ENCODE measurements around the gene TCF7.

Gene TCF7

DNA sequence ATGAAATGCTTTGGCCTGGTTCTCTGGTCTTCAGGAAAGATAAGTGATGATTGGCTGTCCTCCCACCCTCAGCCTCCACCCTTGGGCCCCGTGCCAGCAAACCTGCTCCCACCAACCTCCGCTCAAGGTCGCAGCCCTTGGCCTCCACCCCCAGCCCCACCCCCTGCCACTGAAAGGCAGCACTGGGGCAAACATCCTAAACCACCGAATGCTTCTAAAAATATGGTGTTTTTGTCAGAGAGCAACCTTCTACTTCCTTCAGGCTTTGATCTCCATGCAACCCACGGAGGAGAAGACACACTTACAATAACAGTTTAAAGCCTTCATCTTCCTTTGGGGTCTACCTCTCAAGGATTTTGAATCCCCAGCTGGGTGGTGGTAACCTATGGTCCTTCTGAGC is 24.0 kb upstream of the TCF7 start:
- DNase-seq (no peak), ATAC-seq (no peak)

DNA sequence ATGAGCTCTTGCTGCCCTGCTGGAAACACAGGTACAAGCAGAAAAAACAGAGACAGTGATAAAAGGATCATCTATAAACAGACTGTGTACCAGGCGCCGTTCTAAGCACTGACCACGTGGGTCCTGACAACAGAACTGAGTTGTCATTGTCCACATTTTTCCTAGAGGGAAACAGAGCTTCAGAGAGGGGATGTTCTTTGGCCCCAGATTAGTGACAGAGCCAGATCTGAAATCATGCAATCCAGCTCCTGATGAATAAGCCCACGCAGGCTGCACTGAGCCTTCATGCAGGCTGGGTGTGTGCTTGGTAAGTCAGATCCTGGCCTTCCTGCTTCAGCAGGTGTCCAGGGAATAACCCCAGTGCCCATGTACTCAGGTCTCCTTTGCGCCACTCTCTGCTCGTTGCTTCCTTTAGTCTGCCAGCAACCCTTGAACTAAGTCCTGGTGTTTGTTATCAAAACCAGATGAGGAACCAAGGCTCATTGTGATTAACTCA is 22.8 kb upstream of the TCF7 start:
- DNase-seq (no peak), ATAC-seq (no peak)

DNA sequence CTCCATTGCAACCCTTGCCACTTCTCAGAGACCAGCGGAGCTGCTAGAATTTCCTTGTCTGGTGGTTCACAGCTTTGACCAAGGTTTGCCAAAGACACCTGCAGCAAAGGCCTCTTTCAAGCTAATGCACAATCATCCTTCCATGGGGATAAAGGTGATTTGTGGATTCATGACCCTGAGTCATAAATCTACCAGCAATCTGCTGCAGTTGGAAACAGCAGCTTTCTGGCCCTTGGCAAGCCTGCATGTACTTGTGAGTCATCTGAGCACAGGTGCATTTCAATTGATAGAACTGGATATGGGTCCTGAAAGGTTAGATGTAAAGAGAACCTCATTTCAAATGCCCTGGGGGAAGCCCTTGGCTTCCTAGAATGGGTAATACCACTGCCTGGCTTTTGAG is 21.6 kb upstream of the TCF7 start:
- no peak for DNase-seq
- peak; percentile 48 for ATAC-seq

- ATAC-seq (no peak), DNase-seq (no peak)
These were observed 21.1 kb upstream of the TCF7 start for GRCh38 chr5:134093351-134093750.

- DNase-seq, result no peak
These were observed 19.2 kb upstream of the TCF7 start for GRCh38 chr5:134095293-134095692.

DNA sequence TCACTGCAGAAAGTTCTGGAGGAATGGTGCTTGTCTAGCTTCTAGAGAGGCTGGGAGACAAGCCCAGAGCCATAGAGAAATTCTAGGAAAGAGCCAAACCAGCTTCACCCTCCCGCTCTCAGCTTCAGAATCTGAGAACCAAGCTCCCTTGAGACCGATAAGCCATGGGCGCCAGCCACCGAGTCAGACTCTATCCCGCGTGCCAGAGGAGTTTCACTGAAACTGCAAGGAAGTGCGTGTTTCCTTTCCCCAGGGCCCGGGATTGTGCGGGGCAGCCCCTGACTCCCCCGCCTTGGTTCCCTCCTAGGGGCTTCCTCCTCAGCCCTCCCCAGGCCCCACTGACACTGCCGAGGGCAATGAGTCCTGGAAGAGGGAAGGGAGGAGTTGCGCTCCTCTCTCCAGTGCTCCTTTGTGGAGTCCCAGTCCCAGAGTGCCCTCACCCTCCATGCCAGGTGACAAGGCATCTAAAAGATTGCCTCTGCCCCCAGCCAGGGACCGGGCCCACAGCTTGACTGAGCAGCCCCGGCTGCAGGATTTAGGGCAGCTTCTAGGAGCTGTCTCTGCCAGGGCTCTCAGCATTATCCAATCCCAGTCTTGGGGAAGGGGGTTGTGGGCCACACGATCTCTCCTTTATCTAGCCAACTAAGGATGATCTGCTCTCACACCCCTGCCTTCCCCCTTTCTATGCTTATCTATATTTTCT is 18.4 kb upstream of the TCF7 start:
- ATAC-seq, result no peak
- DNase-seq, result no peak

More at GRCh38 chr5:134095293-134095692, 19.2 kb upstream of the TCF7 start:
- ATAC-seq, result no peak

DNA sequence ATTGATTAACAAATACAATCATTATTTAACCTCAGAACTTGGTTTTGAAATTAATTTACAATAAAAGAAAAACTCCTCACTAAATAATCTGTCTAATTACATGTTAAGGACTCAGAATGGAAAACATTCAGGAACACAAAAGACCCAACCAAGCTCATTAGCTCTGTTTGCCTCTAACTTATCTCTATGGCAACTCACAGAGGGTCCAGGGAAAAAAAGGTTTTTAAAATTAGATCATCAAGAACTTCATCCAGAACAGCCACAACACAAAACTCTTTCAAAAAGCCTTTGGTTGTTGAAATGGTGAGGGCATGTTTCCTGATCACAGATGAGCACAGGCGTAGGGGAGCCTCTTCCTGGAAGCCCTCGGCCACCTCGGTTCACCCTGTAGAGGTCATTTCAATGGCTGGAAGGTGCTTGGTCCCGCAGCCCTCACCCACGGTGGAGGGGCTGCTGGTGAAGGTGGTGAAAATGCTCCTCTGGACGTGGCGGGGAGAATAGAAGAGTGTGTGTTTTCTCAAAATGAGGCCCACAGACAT is 17.2 kb upstream of the TCF7 start:
- DNase-seq (no peak), ATAC-seq (no peak)

GRCh38 chr5:134098690-134099089 is 15.8 kb upstream of the TCF7 start:
- DNase-seq, result no peak
- no peak for ATAC-seq

DNA sequence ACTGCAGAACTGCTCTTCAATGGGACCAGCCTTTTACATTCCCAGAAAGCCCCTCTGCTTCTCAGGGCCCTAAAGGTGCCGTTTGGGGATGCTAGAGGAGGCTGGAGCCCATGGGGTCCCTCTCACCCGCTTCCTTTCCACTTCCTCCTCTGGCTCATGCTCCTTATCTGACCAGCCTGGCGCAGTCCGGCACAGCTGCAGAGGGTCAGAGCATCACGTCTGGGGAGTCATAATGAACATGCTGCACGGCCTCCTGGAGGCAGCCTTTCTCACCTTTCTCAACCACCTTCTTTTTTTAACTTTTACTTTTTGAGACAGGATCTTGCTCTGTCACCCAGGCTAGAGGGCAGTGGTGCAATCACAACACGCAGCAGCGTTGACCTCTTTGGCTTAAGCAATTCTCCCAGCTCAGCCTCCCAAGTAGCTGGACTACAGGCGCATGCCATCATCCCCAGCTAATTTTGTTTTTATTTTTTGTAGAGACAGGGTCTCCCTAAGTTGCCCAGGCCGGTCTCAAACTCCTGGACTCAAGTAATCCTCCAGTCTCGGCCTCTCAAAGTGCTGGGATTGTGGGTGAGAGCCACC is 15.1 kb upstream of the TCF7 start:
- DNase-seq, result no peak
- no peak for ATAC-seq

- ATAC-seq (no peak), DNase-seq (no peak)
These were observed 14.6 kb upstream of the TCF7 start for GRCh38 chr5:134099939-134100282.

DNA sequence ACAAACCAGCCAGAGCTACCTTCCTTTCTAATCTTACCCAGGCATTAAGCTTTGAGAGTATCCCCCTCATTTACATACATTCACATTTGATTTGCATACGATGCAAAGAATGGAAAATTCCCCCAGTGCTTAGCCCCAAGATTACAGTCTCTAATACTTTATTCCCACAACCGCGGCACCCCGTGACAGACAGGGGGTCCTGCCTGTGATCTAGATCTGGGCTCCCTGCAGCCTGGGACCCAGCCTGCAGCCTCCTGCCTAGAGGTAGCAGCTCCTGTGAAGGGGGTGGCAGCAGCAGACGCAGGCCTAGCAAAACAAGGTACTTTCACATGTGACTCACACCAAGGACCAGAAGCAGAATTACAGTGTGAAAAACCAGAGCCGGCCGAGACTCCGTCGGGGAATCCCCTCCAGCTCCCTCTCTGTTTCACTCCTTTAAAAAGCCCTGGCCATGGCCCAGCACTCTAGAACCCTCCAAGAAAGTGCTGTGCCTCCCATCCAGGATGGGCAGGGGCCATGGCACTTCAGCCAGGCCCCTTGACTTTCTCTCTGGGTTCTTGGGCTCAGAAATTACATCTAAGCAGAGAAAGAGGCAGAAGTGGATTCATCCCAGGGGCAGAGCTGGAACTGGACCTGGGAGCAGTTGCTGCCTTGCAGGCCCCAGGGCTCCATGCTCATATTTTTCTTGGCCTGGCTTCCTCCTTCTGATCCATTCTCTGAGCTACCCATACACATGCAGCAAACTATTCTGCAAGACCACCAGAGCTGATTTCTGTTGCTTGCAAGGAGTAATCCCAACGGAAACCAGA is 14.0 kb upstream of the TCF7 start:
- ATAC-seq (peak; percentile 86), DNase-seq (peak; percentile 80)

GRCh38 chr5:134101686-134102439 is 12.6 kb upstream of the TCF7 start:
- DNase-seq (peak; percentile 88), ATAC-seq (peak; percentile 20)

DNA sequence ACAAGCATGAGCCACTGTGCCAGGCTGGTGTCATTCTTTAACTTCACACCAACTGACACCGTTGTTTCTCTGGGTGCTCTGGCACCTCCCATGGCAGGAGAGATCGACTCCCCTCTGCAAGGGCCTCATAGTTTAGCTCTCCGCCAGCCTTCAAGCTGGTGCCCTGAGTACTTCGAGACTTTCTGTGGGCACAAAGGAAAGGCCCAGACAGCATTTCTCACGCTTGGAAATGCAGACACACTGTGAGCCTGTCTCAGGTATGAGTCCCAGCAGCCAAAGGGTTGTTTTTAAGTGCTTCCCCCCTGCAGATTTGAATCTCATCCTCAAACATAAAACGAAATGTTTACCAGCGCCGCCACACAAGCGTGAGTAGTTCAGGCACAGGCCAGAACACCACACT is 11.1 kb upstream of the TCF7 start:
- ATAC-seq, result peak; percentile 2
- peak; percentile 45 for DNase-seq

- DNase-seq (peak; percentile 66), ATAC-seq (peak; percentile 5)
These were observed 10.4 kb upstream of the TCF7 start for GRCh38 chr5:134103998-134104654.

GRCh38 chr5:134106991-134107701 is 7.3 kb upstream of the TCF7 start:
- no peak for ATAC-seq
- no peak for DNase-seq

DNA sequence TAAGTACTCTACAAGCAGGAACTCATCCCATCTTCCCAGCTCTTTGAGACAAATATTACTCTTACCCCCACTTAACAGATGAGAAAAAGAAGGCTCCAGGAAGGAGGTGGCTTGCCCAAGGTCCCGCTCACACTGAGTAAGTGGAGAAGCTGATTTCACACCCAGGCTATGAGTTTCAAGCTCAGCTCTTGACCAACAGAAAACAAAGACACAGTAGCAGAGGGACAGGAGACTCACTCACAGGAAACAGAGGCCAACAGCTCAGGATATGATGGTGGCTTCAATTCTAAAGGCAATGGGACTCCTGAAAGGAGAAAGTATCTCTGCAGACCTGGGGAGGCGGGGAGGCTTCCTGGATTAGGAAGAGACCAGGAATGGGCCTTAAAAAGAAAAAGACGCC is 6.7 kb upstream of the TCF7 start:
- ATAC-seq (no peak), DNase-seq (no peak)

DNA sequence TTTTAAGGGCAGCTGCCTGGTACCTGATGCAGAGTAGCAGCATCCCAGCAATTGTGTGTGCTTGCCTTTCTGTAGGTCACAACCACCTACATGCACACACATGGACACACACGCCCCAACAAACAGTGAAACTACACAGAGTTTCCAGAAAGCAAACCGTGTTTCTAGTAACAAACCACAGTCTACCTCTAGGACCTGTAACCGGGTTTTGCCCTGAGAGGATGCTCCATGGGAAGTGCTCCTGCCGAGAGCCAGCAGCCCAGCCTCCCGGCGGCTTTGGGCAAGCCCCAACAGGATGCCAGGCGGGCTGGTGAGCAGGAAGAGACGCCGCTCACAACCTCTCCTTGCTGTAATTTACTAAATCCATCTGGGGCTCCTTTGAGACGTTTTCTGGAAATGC is 4.1 kb upstream of the TCF7 start:
- ATAC-seq, result peak; percentile 15

GRCh38 chr5:134111741-134112647 is 2.5 kb upstream of the TCF7 start:
- ATAC-seq, result peak; percentile 77
- peak; percentile 38 for DNase-seq

More for the DNA sequence above, 4.1 kb upstream of the TCF7 start:
- peak; percentile 47 for DNase-seq

DNA sequence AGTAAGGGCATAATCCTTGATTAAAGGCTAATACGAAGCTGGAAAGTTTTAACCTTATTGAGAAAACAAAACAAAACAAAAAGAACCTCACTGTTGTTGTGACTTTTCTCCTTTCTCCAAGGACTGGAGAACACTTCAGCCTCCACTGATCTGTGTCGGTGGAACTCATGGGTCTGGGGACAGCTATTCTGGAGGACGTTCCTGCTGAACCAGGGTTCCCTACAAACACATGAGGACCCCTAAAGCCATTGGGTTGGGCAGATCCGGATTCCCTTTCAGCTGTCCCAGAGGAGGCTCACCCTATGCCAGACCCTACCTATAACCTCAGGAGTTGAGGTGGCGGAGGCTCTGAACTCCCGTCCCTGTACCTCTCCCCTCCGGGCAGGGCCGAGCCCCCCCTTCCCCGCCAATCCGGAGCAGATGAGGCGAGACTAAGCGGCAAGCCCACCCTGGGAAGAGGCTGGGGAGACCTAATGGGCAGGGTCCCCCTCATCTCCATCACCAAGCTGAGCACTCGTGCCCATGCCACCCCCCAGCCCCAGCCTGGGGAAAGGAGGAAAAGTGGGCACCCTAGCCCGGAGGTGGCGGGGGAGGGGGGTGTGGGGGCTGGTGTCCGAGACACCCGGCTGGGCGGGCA is 1.6 kb upstream of the TCF7 start:
- DNase-seq (no peak), ATAC-seq (no peak)
